Suprapubic skin (tissue), 4 donors: ENCODE data around the gene TRRAP.

ENCODE experiments used
- CTCF ChIP-seq, 2 donors: fragments of 200-600 bp in 1 of 2; fragments of 450-650 bp in 1 of 2; sonication (generic) in 1 of 2; IDR thresholded peaks; one replicate each; pipeline ENCODE4 v1.5.1; 2016 to 2019; ENCODE audit warnings: antibody characterized with exemption in 2 of 2, mild to moderate bottlenecking in 1 of 2, moderate library complexity in 1 of 2
- POLR2A ChIP-seq, 2 donors: fragments of 450-650 bp; IDR thresholded peaks; one replicate each; pipeline ENCODE4 v1.6.1; 2017; ENCODE audit warnings: antibody characterized with exemption in 2 of 2, mild to moderate bottlenecking in 2 of 2, moderate library complexity in 2 of 2
- POLR2AphosphoS5 ChIP-seq, 3 donors: sonication (generic); formaldehyde crosslinking; IDR thresholded peaks; one replicate each; pipeline ENCODE4 v1.6.1; 2017; ENCODE audit warnings: antibody characterized with exemption in 3 of 3

GRCh38 chr7:98881561-98882315 lies 3.4 kb downstream of the TRRAP start:
- TF ChIP-seq CTCF (IDR thresholded peaks at IDR 0.05) (no peak), POLR2AphosphoS5 (IDR thresholded peaks at IDR 0.05) (no peak), POLR2A (IDR thresholded peaks at IDR 0.05) (no peak)
